Measurements from ENCODE around the gene TMEM132C. TPM values are rescaled to one million over a fixed set of nuclear protein-coding genes. Genes with fewer than 3 reads are reported as not detected.

TMEM132C gene
- total RNA-seq, 6 experiments from 2014 or later: not detected

DNA sequence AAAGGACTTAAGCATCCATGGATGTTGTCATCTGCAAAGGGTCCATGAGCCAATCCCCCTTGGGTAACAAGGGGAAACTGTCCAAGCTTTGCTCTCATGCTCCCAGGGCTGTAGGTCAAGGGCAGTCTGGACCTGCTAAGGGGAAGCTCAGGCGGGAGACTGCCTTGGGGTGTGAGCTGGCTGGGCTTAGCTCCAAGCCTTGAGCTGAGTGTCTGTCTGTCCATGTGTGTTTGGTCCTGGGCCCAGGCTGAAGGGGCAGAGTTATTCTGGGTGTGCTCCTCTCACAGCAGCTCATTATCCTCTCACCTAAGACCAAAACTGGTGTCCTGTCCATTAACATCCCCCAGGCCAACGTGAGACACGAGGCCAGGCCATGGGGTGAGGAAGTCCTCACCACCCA is 282.0 kb downstream of the TMEM132C start:
- no peak for TF ChIP-seq CTCF (IDR thresholded peaks at IDR 0.05)
- DNase-seq: no peak
- Mint-ChIP-seq H3K27ac (no peak overlapping the region), H3K4me1 (ENCODE audit: low read depth) (no peaks in the 10 kb centered on the region), H3K27me3 (ENCODE audit: insufficient read depth) (peaks cover 4% of the 10 kb centered on the region), H3K4me3 (no peak overlapping the region), H3K36me3 (ENCODE audit: low read depth) (no peaks in the 10 kb centered on the region), H3K9me3 (peaks cover 57% of the 10 kb centered on the region)

DNA sequence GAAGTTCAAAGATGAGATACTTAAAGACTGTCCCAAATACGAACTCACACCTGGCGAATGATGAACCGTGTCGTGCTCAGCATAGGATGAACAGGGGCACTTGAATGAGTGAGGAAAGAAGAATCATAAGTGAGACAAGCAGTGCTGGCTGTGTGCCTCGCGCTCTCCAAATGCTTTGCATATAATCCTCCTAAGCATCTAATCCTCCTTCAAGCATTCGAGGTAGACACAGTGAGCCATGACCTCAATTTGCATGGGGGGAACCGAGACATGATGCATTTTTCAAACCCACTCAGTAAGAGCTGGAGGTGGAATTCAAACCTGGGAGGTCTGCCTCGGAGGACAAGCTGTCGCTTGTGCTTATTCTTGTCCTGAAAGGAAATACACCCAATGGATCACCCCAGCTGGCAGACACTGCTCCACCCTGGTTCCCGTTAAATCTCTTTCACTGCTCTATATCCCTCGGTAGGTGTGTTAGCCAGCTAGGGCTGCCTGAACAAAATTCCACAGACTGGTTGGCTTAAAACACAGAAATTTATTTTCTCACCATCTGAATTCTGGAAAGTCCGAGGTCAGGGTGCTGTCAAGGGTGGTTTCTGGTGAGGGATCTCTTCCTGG is 282.7 kb downstream of the TMEM132C start:
- DNase-seq: no peak
- Mint-ChIP-seq H3K27ac (no peak overlapping the region), H3K4me3 (no peak overlapping the region), H3K27me3 (ENCODE audit: insufficient read depth) (peaks cover 4% of the 10 kb centered on the region), H3K9me3 (peaks cover 53% of the 10 kb centered on the region), H3K36me3 (ENCODE audit: low read depth) (no peaks in the 10 kb centered on the region), H3K4me1 (ENCODE audit: low read depth) (no peaks in the 10 kb centered on the region)
- TF ChIP-seq CTCF (IDR thresholded peaks at IDR 0.05): no peak

DNA sequence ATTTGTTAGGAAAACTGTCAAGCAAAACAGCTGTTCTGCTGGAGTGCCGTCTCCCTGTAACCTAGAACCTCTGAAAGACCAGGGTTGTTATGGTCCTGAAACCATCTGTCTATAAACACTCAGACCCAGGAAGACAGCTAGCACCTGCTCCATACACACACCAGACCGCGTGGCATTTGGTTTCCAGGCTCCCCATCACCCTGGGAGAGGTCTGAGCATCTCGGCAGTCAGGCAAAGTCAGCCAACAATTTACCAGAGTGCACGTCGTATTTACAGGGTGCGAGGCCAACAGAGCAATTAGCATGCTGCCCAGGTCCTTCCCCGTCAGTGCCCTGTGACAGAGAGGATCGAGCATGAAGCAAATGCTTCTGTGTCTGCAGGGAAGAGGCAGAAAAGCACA is 284.3 kb downstream of the TMEM132C start:
- TF ChIP-seq CTCF (IDR thresholded peaks at IDR 0.05): no peak
- H3K36me3 Mint-ChIP-seq (ENCODE audit: low read depth): no peaks in the 10 kb centered on the region
- H3K4me1 Mint-ChIP-seq (ENCODE audit: low read depth): no peaks in the 10 kb centered on the region
- no peak overlapping the region for H3K27ac Mint-ChIP-seq
- H3K27me3 Mint-ChIP-seq (ENCODE audit: insufficient read depth): peaks cover 4% of the 10 kb centered on the region
- no peak for DNase-seq
- H3K9me3 Mint-ChIP-seq: peaks cover 53% of the 10 kb centered on the region
- H3K4me3 Mint-ChIP-seq: no peak overlapping the region

DNA sequence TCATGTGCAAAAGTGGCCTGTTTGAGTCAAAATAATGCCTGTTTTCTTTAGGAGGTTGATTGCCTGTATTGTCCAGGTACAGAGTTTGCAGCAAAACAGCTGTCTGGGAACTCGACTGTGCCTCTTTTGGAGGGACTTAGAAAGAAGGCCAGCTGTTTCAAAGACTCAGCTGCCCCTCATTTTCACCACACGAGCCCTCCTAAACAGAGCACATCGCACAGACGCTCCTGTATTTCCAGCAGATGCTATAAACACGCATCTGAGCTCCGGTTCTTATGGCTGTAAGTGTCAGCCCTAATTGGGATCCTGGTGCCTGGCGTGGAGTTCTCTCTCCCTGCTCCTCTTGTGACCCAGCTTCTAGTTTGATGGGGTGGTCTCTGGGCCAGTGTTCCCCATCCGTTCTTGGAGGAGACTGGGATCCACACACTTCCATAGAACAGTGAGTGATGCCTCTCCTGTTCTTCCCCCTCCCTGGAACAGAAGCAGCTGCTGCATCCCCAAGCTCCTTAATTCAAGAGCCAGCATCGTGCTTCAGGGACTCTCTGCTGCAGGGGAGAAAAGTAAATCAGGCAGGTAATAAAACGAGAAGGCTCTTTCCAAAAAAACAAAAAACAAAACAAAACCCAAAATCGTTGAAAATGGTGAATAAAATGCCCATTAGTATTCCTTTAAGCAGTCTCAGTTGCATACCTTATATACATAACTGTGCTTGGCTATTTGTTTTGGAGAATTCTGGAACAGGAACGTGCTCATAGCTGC is 287.8 kb downstream of the TMEM132C start:
- no peak overlapping the region for H3K4me3 Mint-ChIP-seq
- H3K27ac Mint-ChIP-seq: no peak overlapping the region
- H3K36me3 Mint-ChIP-seq (ENCODE audit: low read depth): no peaks in the 10 kb centered on the region
- H3K27me3 Mint-ChIP-seq (ENCODE audit: insufficient read depth): peaks cover 4% of the 10 kb centered on the region
- no peaks in the 10 kb centered on the region for H3K4me1 Mint-ChIP-seq (ENCODE audit: low read depth)
- H3K9me3 Mint-ChIP-seq: peaks cover 67% of the 10 kb centered on the region
- DNase-seq: no peak
- TF ChIP-seq CTCF (IDR thresholded peaks at IDR 0.05): no peak

- no peaks in the 10 kb centered on the region for H3K27me3 Mint-ChIP-seq (ENCODE audit: insufficient read depth)
- DNase-seq: no peak
- no peak overlapping the region for H3K27ac Mint-ChIP-seq
- H3K9me3 Mint-ChIP-seq: peaks cover 76% of the 10 kb centered on the region
- H3K36me3 Mint-ChIP-seq (ENCODE audit: low read depth): no peaks in the 10 kb centered on the region
- no peak overlapping the region for H3K4me3 Mint-ChIP-seq
- no peaks in the 10 kb centered on the region for H3K4me1 Mint-ChIP-seq (ENCODE audit: low read depth)
- TF ChIP-seq CTCF (IDR thresholded peaks at IDR 0.05): no peak
These were observed 290.3 kb downstream of the TMEM132C start for GRCh38 chr12:128557231-128557630.

Data from HFFc6 (cell line).